IMR-90 (cell line): Measurements from ENCODE around the gene CHI3L1. TPM values are rescaled to one million over a fixed set of nuclear protein-coding genes. Genes with fewer than 3 reads are reported as not detected.

ENCODE experiments used
- ATAC-seq: fragments of 200-7000 bp; cut with Tn5 transposase; 2 replicates; pipeline ENCODE4 v1.9.1; 2020; ENCODE audit warnings: low read depth, mild to moderate bottlenecking, moderate library complexity
- BruUV-seq: library from RNA; stranded (reverse); fragments of 400-500 nt; replicated peaks from 2 replicates; lab custom pipeline; 2021; lab: Mats Ljungman, UMichigan
- CTCF ChIA-PET: fragments of 300-600 bp; formaldehyde crosslinking; extraction: SDS; loops from one replicate; lab custom pipeline; 2021; ENCODE audit warnings: antibody characterized with exemption; lab: Yijun Ruan, JAX
- POLR2A ChIA-PET: fragments of 300-600 bp; sonication (Branson Sonifier 250); formaldehyde crosslinking; loops from one replicate; lab custom pipeline; 2022; ENCODE audit warnings: antibody characterized with exemption; ENCODE audit not compliant: unreplicated experiment; lab: Charles Lee
- DNase-seq: peaks from one replicate; pipeline ENCODE4 v3.0.0; 2013
- H2AFZ ChIP-seq: replicated peaks from 2 replicates; pipeline ENCODE3; 2013; ENCODE audit warnings: low read length, mild to moderate bottlenecking; ENCODE audit not compliant: poor library complexity
- H2AK5ac ChIP-seq: 2 replicates; pipeline ENCODE4 v1.6.1; 2013; ENCODE audit warnings: low read depth, low read length, inconsistent platforms
- H2AK9ac ChIP-seq: replicated peaks from 2 replicates; pipeline ENCODE3; 2013; ENCODE audit warnings: mild to moderate bottlenecking, low read depth, low read length, moderate library complexity; ENCODE audit not compliant: poor library complexity
- H2BK120ac ChIP-seq: 2 replicates; pipeline ENCODE4 v1.6.1; 2013; ENCODE audit warnings: low read depth, low read length, inconsistent platforms
- H2BK15ac ChIP-seq: 3 replicates; pipeline ENCODE4 v1.6.1; 2013; ENCODE audit warnings: low read depth, low read length, inconsistent platforms
- H2BK20ac ChIP-seq: 2 replicates; pipeline ENCODE4 v1.6.1; 2013; ENCODE audit warnings: low read depth, mild to moderate bottlenecking, inconsistent platforms, low read length, moderate library complexity
- H2BK5ac ChIP-seq: 2 replicates; pipeline ENCODE4 v1.6.1; 2013; ENCODE audit warnings: mild to moderate bottlenecking, low read depth, low read length, inconsistent platforms; ENCODE audit not compliant: poor library complexity, severe bottlenecking
- H3K14ac ChIP-seq: replicated peaks from 2 replicates; pipeline ENCODE4 v1.6.1; 2013; ENCODE audit warnings: low read depth, low read length, inconsistent platforms
- H3K18ac ChIP-seq: 2 replicates; pipeline ENCODE4 v1.6.1; 2013; ENCODE audit warnings: low read depth, low read length, control low read depth
- H3K23ac ChIP-seq: 2 replicates; pipeline ENCODE4 v1.6.1; 2013; ENCODE audit warnings: low read depth, low read length, inconsistent platforms
- H3K27ac ChIP-seq: 2 replicates; pipeline ENCODE4 v1.5.1; 2013; ENCODE audit warnings: mild to moderate bottlenecking, control low read depth, low read length; ENCODE audit not compliant: insufficient read depth
- H3K27me3 ChIP-seq: 2 replicates; pipeline ENCODE4 v1.6.1; 2013; ENCODE audit warnings: low read length; ENCODE audit not compliant: control insufficient read depth, insufficient read depth
- H3K36me3 ChIP-seq: 2 replicates; pipeline ENCODE4 v1.6.1; 2013; ENCODE audit warnings: low read length, mixed read lengths; ENCODE audit not compliant: control insufficient read depth, insufficient read depth
- H3K4ac ChIP-seq: 2 replicates; pipeline ENCODE4 v1.6.1; 2013; ENCODE audit warnings: low read depth, low read length, inconsistent platforms
- H3K4me1 ChIP-seq: 2 replicates; pipeline ENCODE4 v1.6.1; 2013; ENCODE audit warnings: low read length, mixed read lengths; ENCODE audit not compliant: control insufficient read depth, insufficient read depth
- H3K4me2 ChIP-seq: 2 replicates; pipeline ENCODE4 v1.6.1; 2013; ENCODE audit warnings: low read depth, mild to moderate bottlenecking, control low read depth, low read length, moderate library complexity
- H3K4me3 ChIP-seq: 2 replicates; pipeline ENCODE4 v1.5.1; 2013; ENCODE audit warnings: low read depth, mild to moderate bottlenecking, control low read depth, low read length, moderate library complexity; ENCODE audit not compliant: insufficient read depth
- H3K56ac ChIP-seq: 2 replicates; pipeline ENCODE4 v1.6.1; 2013; ENCODE audit warnings: low read length, inconsistent platforms; ENCODE audit not compliant: insufficient read depth; ENCODE audit errors: extremely low read depth
- H3K79me1 ChIP-seq, 2 experiments: 2 replicates each; pipeline ENCODE4 v1.6.1; 2013; ENCODE audit warnings: low read length in 2 of 2, inconsistent platforms in 1 of 2, low read depth in 1 of 2
- H3K9ac ChIP-seq: 2 replicates; pipeline ENCODE4 v1.6.1; 2013; ENCODE audit warnings: low read depth, low read length, control low read depth
- H3K9me1 ChIP-seq: 2 replicates; pipeline ENCODE4 v1.6.1; 2013; ENCODE audit warnings: low read length, inconsistent platforms; ENCODE audit not compliant: insufficient read depth
- H3K9me3 ChIP-seq: 2 replicates; pipeline ENCODE4 v1.6.1; 2013; ENCODE audit warnings: low read length; ENCODE audit not compliant: control insufficient read depth, insufficient read depth
- H4K20me1 ChIP-seq: 2 replicates; pipeline ENCODE4 v1.6.1; 2013; ENCODE audit warnings: low read length, inconsistent platforms; ENCODE audit not compliant: insufficient read depth
- H4K5ac ChIP-seq: 2 replicates; pipeline ENCODE4 v1.6.1; 2013; ENCODE audit warnings: mild to moderate bottlenecking, low read depth, low read length, control low read depth
- H4K8ac ChIP-seq, 2 experiments: 2 replicates each; pipeline ENCODE4 v1.6.1; 2013; ENCODE audit warnings: low read depth in 2 of 2, low read length in 2 of 2, control low read depth in 1 of 2, inconsistent platforms in 1 of 2
- H4K91ac ChIP-seq: 2 replicates; pipeline ENCODE4 v1.6.1; 2013; ENCODE audit warnings: low read depth, low read length, inconsistent platforms; ENCODE audit not compliant: insufficient read depth
- CEBPB ChIP-seq: IDR thresholded peaks from 2 replicates; pipeline ENCODE4 v1.6.1; 2012; ENCODE audit warnings: low read depth, low read length, improper control_type of control experiment
- MXI1 ChIP-seq: IDR thresholded peaks from 2 replicates; pipeline ENCODE4 v1.6.1; 2012; ENCODE audit warnings: low read depth, mild to moderate bottlenecking, low read length, moderate library complexity, borderline replicate concordance
- WGBS, 2 experiments: methylation state at CpG; one replicate each; pipeline versions ENCODE4 v1.1.5 to v1.1.7; 2013; ENCODE audit warnings: missing lambda C conversion rate in 2 of 2; ENCODE audit not compliant: insufficient read length in 1 of 2; ENCODE audit errors: extremely low coverage in 2 of 2; 5-methylcytosine and 5-hydroxymethylcytosine counted together
- dilution Hi-C: fragments of 300-500 bp; cut with HindIII; formaldehyde crosslinking; loops from one replicate; pipeline ENCODE4 v1.14.3; 2018; ENCODE audit warnings: low sequenced_read_pairs; ENCODE audit not compliant: unreplicated experiment
- in situ Hi-C: fragments of 300-500 bp; cut with MboI; formaldehyde crosslinking; loops from 3 replicates; pipeline ENCODE4 v1.14.3; 2019; ENCODE audit warnings: low sequenced_read_pairs, inconsistent platforms, mixed read lengths
- intact Hi-C: fragments of 100-400 bp; cut with micrococcal nuclease; formaldehyde crosslinking; loops from 2 replicates; pipeline ENCODE4 v1.10.0; 2022
- polyA plus RNA-seq, 3 experiments: library from polyadenylated mRNA; depleted of rRNA; stranded (reverse); fragments of >200 nt; gene quantifications; 2 replicates each; pipeline ENCODE4 v1.2.3, GENCODE V29; 2012; ENCODE audit warnings: low replicate concordance in 1 of 3
- total RNA-seq: library from RNA; depleted of rRNA; stranded (reverse); fragments of >200 nt; gene quantifications from 2 replicates; pipeline ENCODE4 v1.2.3, GENCODE V29; 2012

The CHI3L1 gene
- total and polyA plus RNA-seq, 2 of the 4 experiments (the other 2 are of a cell fraction), result 0.17 TPM; not detected in 1

DNA sequence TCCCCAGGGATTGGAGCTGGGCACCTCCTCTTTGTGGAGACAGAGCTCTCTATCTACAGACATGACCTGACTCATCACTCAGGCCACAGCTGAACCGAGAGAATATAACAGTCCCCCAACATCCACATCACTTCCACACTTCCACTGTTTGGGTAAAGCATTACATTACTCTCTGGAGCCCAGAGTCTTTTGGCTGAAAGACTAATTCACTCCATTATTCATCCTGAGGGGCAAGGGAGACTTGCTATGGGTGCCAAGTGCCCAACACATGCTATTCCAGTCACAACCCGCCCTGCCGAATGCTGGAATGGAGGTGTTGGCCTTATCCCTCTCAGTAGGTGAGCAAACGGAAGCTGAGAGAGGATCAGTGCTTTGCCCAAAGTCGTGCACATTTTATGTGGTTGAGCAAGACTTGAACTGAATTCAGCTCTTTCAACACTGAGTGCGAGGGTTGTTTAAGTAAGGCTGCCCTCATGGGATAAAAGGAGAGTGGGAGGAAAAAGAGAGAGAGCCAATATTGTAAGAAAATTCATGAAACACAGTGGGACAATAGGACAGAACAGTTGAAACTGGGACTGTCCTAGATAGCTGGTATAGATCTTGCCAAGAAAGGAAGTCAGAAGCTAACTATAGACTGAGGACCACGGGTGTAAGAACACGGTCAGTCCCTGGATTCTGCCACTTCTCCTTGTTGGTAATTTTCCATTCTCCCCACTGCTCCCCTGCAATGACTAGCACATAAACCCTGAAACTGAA lies 13.5 kb upstream of the CHI3L1 start:
- Histone ChIP-seq H4K8ac (peak overlapping the region; percentile 45 to 83), H3K4me3 (no peak overlapping the region), H3K18ac (peak overlapping the region; percentile 97), H2BK20ac (peak overlapping the region; percentile 66), H3K27ac (peak overlapping the region; percentile 93), H2BK120ac (peak overlapping the region; percentile 90), H3K14ac (peak overlapping the region; percentile 77), H3K4ac (peak overlapping the region; percentile 69), H3K56ac (no peak overlapping the region; the same call in 1 of the 2 replicates), H3K9me1 (peaks cover 17% of the 10 kb centered on the region), H3K36me3 (no peaks in the 10 kb centered on the region), H4K91ac (peak overlapping the region; percentile 82; the same call in 1 of the 2 replicates), H3K27me3 (no peaks in the 10 kb centered on the region), H2BK5ac (peak overlapping the region; percentile 90), H4K20me1 (no peaks in the 10 kb centered on the region), H3K4me2 (peak overlapping the region; percentile 43), H4K5ac (peak overlapping the region; percentile 95), H2BK15ac (peak overlapping the region; percentile 68), H3K79me1 (no peaks in the 10 kb centered on the region), H3K4me1 (peaks cover 49% of the 10 kb centered on the region), H2AK5ac (peak overlapping the region; percentile 79), H3K23ac (peak overlapping the region; percentile 64; the same call in 1 of the 2 replicates), H2AK9ac (no peak overlapping the region), H2AFZ (peak overlapping the region; percentile 60), H3K9me3 (no peaks in the 10 kb centered on the region), H3K9ac (peak overlapping the region; percentile 59; the same call in 1 of the 2 replicates)
- 0% methylated on average over 3 of the region's 8 CpGs; no CpG with 5 or more reads in 1 of the 2 experiments for WGBS, 2 experiments
- dilution Hi-C loops (no loop called here), in situ Hi-C loops (no loop called here), intact Hi-C loops (no loop called here)
- peak; percentile 59 for ATAC-seq
- ChIA-PET CTCF (interaction anchor here (1.0 to 1.1 kb wide), 2 partner anchors 16 to 18 kb away, joined by 3 to 4 read pairs; no protein-coding TSS in a partner anchor), POLR2A (no interaction called here)
- DNase-seq, result peak; percentile 81
- BruUV-seq, result no TSS peak
- no peak for TF ChIP-seq MXI1
- peak; percentile 91 for TF ChIP-seq CEBPB
